Stomach (tissue), 4 donors: ENCODE measurements around the gene ERBB4.

Experiments used
- EP300 ChIP-seq: sonication (generic); formaldehyde crosslinking; IDR thresholded peaks from one replicate; pipeline ENCODE4 v1.6.1; 2017; ENCODE audit warnings: antibody characterized with exemption
- POLR2A ChIP-seq, 4 donors: fragments of 450-650 bp; IDR thresholded peaks; one replicate each; pipeline ENCODE4 v1.6.1; 2016; ENCODE audit warnings: antibody characterized with exemption in 4 of 4, control low read depth in 2 of 4, mild to moderate bottlenecking in 1 of 4, moderate library complexity in 1 of 4
- TF ChIP-seq, protein P1 (sequence below), 7 experiments: fragments of 450-650 bp in 4 of 7; fragments of 200-600 bp in 3 of 7; sonication (generic) in 3 of 7; IDR thresholded peaks; one replicate each; pipeline ENCODE4 v1.5.1; 2016 to 2019; ENCODE audit warnings: antibody characterized with exemption in 7 of 7, control low read depth in 2 of 7, mild to moderate bottlenecking in 1 of 7

DNA sequence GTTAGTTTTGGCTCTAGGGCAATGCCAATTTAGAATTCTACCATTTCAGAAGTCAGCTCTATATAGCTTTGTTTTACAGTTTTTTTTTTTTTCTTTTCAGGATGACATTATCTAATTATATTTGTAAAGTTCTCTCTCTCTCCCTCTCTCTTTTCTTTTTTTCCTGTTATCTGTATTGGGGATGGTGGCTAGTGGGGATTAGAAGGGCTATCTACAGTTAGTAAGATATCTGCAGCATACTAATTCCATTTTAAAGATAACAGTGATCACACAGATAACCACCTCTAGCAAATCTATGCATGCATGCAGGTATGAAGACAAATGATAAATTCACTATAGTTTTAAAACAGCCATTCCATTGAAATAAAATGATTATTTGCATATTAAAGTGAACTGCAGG, 438.9 kb downstream of the ERBB4 start:
- TF ChIP-seq, protein P1, sequence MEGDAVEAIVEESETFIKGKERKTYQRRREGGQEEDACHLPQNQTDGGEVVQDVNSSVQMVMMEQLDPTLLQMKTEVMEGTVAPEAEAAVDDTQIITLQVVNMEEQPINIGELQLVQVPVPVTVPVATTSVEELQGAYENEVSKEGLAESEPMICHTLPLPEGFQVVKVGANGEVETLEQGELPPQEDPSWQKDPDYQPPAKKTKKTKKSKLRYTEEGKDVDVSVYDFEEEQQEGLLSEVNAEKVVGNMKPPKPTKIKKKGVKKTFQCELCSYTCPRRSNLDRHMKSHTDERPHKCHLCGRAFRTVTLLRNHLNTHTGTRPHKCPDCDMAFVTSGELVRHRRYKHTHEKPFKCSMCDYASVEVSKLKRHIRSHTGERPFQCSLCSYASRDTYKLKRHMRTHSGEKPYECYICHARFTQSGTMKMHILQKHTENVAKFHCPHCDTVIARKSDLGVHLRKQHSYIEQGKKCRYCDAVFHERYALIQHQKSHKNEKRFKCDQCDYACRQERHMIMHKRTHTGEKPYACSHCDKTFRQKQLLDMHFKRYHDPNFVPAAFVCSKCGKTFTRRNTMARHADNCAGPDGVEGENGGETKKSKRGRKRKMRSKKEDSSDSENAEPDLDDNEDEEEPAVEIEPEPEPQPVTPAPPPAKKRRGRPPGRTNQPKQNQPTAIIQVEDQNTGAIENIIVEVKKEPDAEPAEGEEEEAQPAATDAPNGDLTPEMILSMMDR (IDR thresholded peaks at IDR 0.05) = no peak
- TF ChIP-seq EP300 (no peak), POLR2A (IDR thresholded peaks at IDR 0.05) (no peak)
